Measurements from ENCODE around the gene IL15. TPM values are rescaled to one million over a fixed set of nuclear protein-coding genes. Genes with fewer than 3 reads are reported as not detected.

The IL15 gene
- total RNA-seq, 6 donors from 2014 or later, result 2.1 to 12.1 (median 7.4) TPM

- WGBS, 2 donors, result 96 to 100% methylated on average over 2 of the region's 2 CpGs
Measured at GRCh38 chr4:141772838-141773237, 136.5 kb downstream of the IL15 start.

GRCh38 chr4:141782205-141782604 lies 145.8 kb downstream of the IL15 start:
- TF ChIP-seq CTCF (IDR thresholded peaks at IDR 0.05) (no peak), EP300 (IDR thresholded peaks at IDR 0.05) (no peak), POLR2AphosphoS5 (IDR thresholded peaks at IDR 0.05) (no peak), POLR2A (IDR thresholded peaks at IDR 0.05) (no peak)
- no peak for DNase-seq
- no peak for ATAC-seq (ENCODE audit: low FRiP score in 2 of 2)
- no peaks in the 10 kb centered on the region for H3K27me3 ChIP-seq
- H3K4me3 ChIP-seq, result no peak overlapping the region
- H3K27ac ChIP-seq, result no peak overlapping the region
- no peaks in the 10 kb centered on the region for H3K9me3 ChIP-seq
- H3K36me3 ChIP-seq, result no peaks in the 10 kb centered on the region
- H3K4me1 ChIP-seq, result no peaks in the 10 kb centered on the region

More at GRCh38 chr4:141772838-141773237, 136.5 kb downstream of the IL15 start:
- no peaks in the 10 kb centered on the region for H3K4me1 ChIP-seq
- no peak overlapping the region for H3K27ac ChIP-seq
- ATAC-seq (ENCODE audit: low FRiP score in 2 of 2), result no peak
- no peaks in the 10 kb centered on the region for H3K36me3 ChIP-seq
- H3K27me3 ChIP-seq, result no peaks in the 10 kb centered on the region
- H3K4me3 ChIP-seq, result no peak overlapping the region
- no peak for DNase-seq
- no peaks in the 10 kb centered on the region for H3K9me3 ChIP-seq
- TF ChIP-seq POLR2A (IDR thresholded peaks at IDR 0.05), result no peak
- TF ChIP-seq CTCF (IDR thresholded peaks at IDR 0.05), result no peak
- TF ChIP-seq EP300 (IDR thresholded peaks at IDR 0.05), result no peak
